IMR-90 (cell line): ENCODE results near the gene IL17F.

Experiments used
- BHLHE40 ChIP-seq: fragments of 150-350 bp; IDR thresholded peaks from 2 replicates; pipeline ENCODE4 v1.6.1; 2016; ENCODE audit warnings: mild to moderate bottlenecking, low read depth, low read length
- CEBPB ChIP-seq: IDR thresholded peaks from 2 replicates; pipeline ENCODE4 v1.6.1; 2012; ENCODE audit warnings: low read depth, low read length, improper control_type of control experiment
- CHD1 ChIP-seq: IDR thresholded peaks from 2 replicates; pipeline ENCODE4 v1.6.1; 2012; ENCODE audit warnings: low read depth, low read length, improper control_type of control experiment
- CTCF ChIP-seq: conservative IDR thresholded peaks from 2 replicates; pipeline ENCODE4 v1.5.1; 2012; ENCODE audit warnings: mild to moderate bottlenecking, low read depth, low read length, improper control_type of control experiment
- ELK1 ChIP-seq: fragments of 150-350 bp; IDR thresholded peaks from 2 replicates; pipeline ENCODE4 v1.6.1; 2016; ENCODE audit warnings: low read depth, mild to moderate bottlenecking, low read length, moderate library complexity, borderline replicate concordance
- MAFK ChIP-seq: IDR thresholded peaks from 2 replicates; pipeline ENCODE4 v1.6.1; 2012; ENCODE audit warnings: low read depth, low read length, improper control_type of control experiment
- MAZ ChIP-seq: IDR thresholded peaks from 2 replicates; pipeline ENCODE4 v1.6.1; 2012; ENCODE audit warnings: low read depth, mild to moderate bottlenecking, low read length, improper control_type of control experiment, moderate library complexity, borderline replicate concordance
- MXI1 ChIP-seq: IDR thresholded peaks from 2 replicates; pipeline ENCODE4 v1.6.1; 2012; ENCODE audit warnings: low read depth, mild to moderate bottlenecking, low read length, moderate library complexity, borderline replicate concordance
- POLR2A ChIP-seq: IDR thresholded peaks from 2 replicates; pipeline ENCODE4 v1.6.1; 2012; ENCODE audit warnings: mild to moderate bottlenecking, low read depth, low read length
- RAD21 ChIP-seq: IDR thresholded peaks from 2 replicates; pipeline ENCODE4 v1.6.1; 2012; ENCODE audit warnings: low read length, improper control_type of control experiment
- RCOR1 ChIP-seq: IDR thresholded peaks from 2 replicates; pipeline ENCODE4 v1.6.1; 2012; ENCODE audit warnings: mild to moderate bottlenecking, low read length, improper control_type of control experiment; ENCODE audit not compliant: insufficient replicate concordance
- RFX5 ChIP-seq: IDR thresholded peaks from 2 replicates; pipeline ENCODE4 v1.8.0; 2012; ENCODE audit warnings: low read depth, mild to moderate bottlenecking, low read length, moderate library complexity
- SMC3 ChIP-seq: fragments of 150-350 bp; IDR thresholded peaks from 2 replicates; pipeline ENCODE4 v1.6.1; 2016; ENCODE audit warnings: low read depth, mild to moderate bottlenecking, antibody characterized with exemption, low read length, moderate library complexity
- USF2 ChIP-seq: fragments of 150-350 bp; IDR thresholded peaks from 2 replicates; pipeline ENCODE4 v1.6.1; 2017; ENCODE audit warnings: mild to moderate bottlenecking, antibody characterized with exemption, low read length, low read depth

GRCh38 chr6:52233005-52233404, 11.3 kb downstream of the IL17F start:
- TF ChIP-seq CTCF (no peak), CEBPB (no peak), CHD1 (no peak), MAFK (no peak), BHLHE40 (no peak), RCOR1 (no peak), POLR2A (no peak), MXI1 (no peak), RFX5 (no peak), RAD21 (no peak), USF2 (no peak), MAZ (no peak), SMC3 (no peak), ELK1 (no peak)
